Endothelial cell of hepatic sinusoid (primary cell): Measurements from ENCODE around the gene KRTAP8-1.

Experiments used
- in situ Hi-C: cut with HindIII; loops from 2 replicates; pipeline ENCODE4 v1.10.0; 2017; ENCODE audit warnings: low sequenced_read_pairs

KRTAP8-1 gene, protein sequence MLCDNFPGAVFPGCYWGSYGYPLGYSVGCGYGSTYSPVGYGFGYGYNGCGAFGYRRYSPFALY

DNA sequence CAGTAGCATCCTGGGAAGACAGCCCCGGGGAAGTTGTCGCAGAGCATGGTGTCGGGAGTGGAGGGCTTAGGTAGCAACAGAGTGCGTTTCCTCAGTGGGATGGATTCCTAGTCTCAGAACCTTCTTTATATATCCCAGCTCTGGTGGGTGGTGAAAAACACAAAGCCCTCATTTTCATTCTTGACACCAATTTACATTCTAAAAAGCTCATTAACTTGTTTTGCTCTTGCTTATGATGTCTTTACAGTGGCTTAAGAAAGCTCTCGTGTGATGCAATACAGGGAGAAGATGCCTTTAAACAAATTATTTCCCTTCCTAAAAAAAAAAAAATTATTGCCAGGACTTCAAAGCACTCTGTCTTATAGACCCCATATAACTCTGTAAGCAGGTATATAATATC lies at the start of gene KRTAP8-1:
Gene KRTAP8-1, minus strand, starts transcription at position 101 of the 400 bp plus-strand sequence. Its CDS starts 54 bp downstream, at position 47.
- in situ Hi-C loops = no loop called here

DNA sequence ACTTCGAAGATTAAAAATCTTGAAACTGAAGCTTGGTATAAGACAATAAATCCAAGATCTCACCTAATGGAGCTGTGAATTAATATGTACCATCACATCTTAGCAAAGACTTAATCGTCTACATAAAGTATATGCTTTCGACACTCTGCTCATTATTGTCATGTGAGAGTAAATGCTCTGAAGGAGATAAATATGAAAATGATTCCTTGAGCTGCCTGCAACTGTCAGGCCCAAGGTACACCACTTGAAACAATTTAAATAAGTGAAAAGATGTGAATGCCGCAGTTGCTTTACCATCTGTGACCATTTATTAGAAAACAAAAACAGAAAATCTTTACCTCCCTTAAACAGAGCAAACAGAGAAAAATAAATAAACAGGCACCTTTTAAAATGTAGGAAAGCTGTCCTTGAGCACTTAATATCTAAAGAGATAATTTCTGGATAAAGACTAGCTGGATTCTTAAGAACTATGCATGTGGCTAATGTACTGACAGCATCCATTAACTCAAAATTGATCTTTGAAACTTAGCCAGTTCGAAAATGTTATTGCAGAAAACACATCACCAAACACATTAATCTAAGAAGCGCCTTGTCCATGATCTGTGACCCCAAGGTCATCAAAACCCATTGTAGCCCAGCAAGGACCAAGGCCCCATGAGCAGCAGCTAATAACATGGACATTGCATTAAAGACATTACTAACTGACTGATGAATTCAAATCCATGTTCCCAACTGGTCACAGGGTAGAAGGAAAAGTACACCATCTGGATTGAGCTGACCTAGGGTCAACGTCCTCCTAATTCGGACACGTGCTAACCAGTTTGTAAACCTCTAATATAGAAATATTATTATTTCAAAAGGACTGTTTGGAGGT lies 34.8 kb upstream of the KRTAP8-1 start:
- in situ Hi-C loops = no loop called here

DNA sequence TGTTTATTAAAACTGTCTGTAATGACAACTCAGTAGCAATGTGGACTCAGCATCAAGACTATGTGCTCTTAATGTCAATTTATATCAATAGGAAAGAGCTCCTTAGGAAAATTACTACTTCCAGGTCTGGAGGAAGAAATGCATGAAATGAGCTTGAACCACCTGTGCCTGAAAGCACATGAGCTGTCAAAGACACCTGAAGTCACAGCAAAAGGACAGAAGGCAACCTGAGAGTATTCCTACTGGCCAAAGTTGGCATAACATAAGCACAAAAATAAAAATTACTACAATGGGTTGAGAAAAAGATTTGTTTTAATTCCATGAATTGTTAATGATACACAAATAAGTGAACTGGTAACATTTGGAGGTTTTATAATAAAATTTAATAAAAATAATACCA lies 29.9 kb upstream of the KRTAP8-1 start:
- in situ Hi-C loops = no loop called here

DNA sequence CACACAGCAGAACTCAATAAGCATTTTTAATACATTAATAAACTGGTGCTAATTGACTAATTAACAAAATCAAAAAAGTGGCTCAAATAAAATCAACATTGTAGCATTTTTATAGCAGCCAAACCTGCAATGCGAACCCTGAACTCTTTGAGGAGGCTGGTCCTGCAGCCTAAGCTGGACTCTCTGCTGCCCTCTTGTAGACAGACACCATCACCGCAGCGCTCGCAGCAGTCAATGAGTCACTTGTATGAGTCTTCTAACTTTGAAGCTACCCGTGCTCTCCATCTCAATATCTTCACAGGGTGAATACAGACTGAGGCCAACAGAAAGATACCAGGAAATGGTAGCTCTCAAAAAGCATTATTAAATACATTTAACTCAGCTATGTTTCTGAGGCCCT lies 26.2 kb upstream of the KRTAP8-1 start:
- in situ Hi-C loops = no loop called here

DNA sequence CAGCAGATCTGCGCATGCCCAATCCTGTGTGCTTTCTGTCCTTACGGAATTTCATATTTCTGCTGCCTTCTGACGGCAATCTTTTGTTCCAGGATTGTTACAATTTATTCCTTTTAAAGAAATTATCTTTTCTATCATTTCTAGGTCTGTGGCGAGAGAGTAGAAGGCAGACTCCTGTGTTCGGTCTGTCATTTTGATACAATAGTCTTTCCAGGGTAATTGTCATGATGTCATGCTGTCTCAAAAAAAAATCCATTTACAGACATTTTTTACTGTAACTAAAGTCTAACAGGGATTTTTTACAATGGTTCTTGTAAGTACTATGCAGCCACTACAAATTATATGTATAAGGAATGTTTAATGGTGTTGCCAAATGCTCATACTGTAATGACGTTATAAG lies 25.5 kb upstream of the KRTAP8-1 start:
- in situ Hi-C loops = no loop called here

DNA sequence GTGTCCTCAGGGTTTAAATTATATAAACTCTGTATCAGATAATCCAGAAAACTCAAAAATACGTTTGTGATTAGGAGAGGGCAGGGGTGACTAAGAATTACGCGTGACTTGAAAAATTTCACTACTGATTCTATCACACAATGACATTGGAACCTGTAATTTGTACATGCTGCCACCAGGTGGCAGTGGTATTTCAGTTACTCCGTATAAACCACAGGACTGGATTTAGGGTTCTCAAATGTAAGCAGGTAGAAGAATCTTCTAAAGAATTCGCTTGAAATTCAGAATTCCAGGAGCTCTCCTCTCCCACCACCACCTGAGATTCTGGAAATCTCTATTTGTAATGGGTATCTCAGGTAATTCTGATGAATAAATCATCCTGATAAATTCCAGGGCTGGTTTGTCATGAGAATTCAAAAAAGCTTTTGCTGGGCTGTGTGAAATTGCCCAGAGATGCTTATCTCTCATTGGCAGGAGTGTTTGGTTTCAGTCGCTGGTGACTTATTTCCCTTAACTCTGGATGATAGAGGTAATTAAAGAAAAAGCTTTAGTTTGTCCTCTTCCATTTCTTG lies 18.2 kb upstream of the KRTAP8-1 start:
- in situ Hi-C loops = no loop called here

DNA sequence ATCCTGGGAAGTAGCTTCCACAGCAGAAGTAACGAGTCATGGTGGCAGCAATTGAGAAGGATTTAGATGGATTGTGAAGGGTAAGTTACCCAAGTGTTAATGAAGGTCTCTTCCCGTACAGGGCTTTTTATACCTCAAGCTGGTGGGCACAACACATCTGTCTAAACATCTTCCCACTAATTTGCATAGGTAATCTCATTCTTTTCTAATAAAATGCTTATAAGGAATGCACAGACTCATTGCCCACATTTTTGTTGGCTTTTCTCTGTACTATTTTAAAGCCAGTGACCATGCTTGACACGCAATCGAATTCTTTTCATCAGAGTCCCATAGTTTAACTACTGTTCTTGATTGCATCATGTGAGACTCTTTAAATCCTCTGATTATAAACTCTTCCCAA lies 16.6 kb upstream of the KRTAP8-1 start, which contains the start of gene KRTAP7-1:
Gene KRTAP7-1, minus strand, starts transcription at position 101 of the 400 bp plus-strand sequence. Its CDS starts 61 bp downstream, at position 40.
- in situ Hi-C loops = no loop called here

DNA sequence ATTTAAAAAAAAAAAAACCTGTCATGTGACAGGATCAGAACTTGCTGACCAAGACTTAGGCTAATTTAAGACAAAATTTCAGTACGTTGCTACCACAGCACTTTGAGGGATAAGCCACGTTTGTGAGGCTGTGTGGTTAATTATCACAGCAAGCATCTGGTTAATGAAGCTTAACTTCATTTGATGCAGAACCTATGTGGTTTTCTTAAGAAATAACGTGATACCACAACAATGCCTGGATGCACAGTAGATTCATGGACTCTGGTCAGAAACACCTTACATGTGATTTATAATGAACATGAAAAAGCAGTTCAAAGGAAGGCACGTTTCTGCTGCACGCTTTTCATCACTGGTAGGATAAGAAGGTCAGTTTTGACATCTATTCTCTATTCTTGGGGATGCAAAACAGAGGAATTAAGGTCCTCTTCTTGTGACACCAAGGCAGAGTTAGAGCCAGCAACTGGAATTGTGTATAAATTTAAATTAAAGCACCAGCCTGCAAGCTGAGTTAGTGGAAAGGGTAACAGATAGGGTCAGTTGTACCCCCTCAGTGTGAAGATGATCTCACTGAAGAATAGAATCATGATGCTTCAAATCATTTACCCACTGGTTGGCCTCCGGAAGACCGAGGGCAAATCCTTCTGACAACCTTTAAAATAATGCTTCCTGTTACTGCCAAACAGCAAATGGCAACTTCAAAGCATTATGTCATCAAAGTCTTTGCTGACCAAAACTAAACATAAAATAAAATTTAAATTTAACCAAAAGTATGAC lies 6.0 kb upstream of the KRTAP8-1 start:
- in situ Hi-C loops = no loop called here

DNA sequence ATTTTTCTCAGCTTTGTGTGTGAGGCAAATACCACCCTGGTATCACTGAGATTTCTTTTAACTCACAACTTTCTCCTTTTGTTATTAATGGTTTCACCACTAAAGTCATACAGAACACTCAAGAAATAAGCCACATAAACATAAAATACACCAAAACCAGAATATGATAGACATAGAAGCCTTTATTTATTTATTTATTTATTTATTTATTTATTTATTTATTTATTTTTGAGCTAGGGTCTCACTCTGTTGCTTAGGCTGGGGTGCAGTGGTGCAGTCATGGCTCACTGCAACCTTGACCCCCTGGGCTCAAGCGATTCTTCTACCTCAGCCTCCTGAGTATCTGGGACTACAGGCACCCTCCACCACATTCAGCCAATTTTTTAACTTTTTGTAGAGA lies 12.5 kb downstream of the KRTAP8-1 start:
- in situ Hi-C loops = no loop called here

DNA sequence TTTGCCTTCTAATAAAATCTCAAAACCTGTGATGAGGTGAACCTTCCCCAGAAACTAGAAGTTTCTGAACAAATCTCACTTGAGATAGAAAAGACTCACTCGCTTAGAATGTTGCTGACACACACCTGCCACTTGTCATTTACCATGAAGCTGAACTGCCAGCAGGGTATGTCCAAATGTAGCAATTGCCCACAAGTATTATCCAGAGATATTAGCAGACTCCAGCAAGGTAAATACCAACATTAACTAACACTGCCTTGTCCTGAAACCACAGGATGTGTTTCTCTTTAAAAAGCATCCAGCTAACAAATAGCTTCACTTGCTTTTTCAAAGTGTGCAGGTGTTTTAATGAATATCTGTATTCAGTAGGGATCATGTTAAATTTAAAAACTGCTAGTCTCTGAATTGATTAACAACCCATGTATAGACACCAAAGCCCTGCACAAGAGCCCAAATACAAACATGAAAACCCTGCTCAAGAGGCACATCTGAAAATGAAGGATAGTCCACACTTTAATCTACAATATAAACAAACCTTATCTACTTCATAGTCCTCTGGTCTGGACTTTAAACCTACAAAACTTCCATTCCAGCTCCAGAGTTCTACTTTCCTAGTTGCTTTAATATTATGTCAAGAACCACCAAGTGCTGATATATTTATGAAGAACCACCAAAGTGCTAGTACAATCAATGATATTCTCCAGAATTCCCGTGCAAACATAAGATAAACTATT lies 19.3 kb downstream of the KRTAP8-1 start:
- in situ Hi-C loops = no loop called here

DNA sequence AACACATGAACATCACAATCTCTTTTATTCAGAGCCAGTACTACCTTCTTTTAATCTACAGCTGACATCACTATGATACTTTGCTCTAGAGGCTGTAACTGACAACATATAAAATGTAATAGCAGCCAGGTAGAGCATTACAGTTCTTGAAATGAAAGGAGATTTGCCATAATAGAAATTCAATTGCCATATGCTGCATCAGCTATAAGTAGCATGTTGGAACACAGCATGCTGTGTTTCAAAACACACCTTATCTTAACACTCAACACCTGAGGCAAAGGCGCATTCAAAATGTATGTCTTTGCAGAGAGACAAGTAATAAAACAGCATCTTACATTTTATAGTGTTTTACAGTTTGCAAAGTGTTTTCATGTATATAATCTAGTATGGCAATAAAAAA lies 33.8 kb downstream of the KRTAP8-1 start:
- in situ Hi-C loops = no loop called here

DNA sequence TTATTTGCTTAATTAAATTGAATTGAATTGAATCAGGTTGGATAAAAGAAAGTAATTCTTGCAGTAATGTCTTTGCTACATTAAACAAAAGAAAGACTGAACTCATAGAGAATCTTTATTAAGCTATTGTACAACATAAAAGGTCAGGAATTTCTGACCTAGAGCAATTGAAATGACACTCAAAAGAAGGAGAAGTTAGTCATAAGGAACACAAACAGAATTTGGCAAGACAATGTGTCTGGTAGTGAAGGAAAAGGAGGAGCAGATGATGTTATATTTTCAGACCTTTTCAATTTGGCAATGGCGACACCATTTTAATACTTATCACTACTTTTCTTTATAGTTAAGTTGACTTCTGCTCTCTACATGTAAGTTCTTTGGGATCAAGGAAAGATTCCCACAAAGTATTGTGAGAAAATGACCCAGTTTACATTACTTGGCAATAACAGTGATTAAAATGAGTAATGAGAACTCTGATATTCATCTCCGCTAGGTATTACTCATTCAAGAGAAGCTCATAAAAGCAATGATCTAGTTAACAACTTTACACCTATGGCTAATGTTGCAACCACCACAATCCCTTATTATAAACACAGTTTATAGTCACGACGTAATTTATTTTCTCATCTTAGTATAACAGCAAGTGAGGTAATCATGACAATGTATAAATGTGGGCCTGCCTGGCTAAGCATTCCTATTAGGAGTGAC lies 43.2 kb downstream of the KRTAP8-1 start:
- in situ Hi-C loops = no loop called here
